RPMI8226 (cell line): ENCODE data around the gene BOLA3.
"Not testable (repeated sequence)": the region's sequence is repeated elsewhere in the genome, so short reads cannot be mapped to it uniquely, and the experiment has no call there.

Experiments
- DNase-seq: peaks from one replicate; pipeline ENCODE4 v3.0.0-alpha.2; 2015

Gene BOLA3

DNA sequence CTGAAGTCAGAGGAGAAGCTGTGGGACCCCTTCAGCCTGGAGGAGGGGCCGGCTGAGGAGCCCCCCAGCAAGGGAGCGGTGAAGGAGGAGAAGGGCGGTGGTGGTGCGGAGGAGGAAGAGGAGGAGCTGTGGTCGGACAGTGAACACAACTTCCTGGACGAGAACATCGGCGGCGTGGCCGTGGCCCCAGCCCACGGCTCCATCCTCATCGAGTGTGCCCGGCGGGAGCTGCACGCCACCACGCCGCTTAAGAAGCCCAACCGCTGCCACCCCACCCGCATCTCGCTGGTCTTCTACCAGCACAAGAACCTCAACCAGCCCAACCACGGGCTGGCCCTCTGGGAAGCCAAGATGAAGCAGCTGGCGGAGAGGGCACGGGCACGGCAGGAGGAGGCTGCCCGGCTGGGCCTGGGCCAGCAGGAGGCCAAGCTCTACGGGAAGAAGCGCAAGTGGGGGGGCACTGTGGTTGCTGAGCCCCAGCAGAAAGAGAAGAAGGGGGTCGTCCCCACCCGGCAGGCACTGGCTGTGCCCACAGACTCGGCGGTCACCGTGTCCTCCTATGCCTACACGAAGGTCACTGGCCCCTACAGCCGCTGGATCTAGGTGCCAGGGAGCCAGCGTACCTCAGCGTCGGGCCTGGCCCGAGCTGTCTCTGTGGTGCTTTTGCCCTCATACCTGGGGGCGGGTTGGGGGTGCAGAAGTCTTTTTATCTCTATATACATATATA, 46.0 kb downstream of the BOLA3 start:
- no peak for DNase-seq

DNA sequence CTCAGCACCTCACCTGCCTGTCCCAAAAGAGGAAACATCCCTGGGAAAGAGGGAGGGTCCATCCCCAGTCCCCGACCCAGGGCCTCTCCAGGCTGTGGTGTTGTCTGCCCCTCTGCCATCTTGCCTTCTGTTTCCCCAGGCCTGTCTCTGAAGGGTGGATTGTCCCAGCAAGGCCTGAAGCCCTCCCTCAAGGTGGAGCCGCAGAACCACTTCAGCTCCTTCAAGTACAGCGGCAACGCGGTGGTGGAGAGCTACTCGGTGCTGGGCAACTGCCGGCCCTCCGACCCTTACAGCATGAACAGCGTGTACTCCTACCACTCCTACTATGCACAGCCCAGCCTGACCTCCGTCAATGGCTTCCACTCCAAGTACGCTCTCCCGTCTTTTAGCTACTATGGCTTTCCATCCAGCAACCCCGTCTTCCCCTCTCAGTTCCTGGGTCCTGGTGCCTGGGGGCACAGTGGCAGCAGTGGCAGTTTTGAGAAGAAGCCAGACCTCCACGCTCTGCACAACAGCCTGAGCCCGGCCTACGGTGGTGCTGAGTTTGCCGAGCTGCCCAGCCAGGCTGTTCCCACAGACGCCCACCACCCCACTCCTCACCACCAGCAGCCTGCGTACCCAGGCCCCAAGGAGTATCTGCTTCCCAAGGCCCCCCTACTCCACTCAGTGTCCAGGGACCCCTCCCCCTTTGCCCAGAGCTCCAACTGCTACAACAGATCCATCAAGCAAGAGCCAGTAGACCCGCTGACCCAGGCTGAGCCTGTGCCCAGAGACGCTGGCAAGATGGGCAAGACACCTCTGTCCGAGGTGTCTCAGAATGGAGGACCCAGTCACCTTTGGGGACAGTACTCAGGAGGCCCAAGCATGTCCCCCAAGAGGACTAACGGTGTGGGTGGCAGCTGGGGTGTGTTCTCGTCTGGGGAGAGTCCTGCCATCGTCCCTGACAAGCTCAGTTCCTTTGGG, 47.2 kb downstream of the BOLA3 start:
- no peak for DNase-seq

DNA sequence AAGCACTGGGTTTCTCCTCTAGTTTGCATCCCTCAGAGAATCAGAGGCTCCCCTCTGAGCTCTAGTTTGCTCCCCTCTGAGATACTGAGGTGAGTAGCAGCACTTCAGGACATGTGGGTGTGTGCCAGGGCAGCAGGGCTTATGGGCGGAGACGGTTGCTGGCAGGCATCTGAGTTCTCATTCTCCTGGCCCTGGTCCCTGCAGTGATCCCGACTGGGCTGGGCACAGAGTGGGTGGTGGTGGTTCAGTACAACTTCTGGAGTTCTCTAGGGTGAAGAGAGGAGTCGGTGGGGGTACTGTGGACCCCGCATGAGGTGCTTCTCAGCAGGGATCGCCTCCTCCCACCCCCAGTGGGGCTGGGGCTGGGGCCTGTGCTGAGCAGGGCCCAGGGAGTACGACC, 47.9 kb downstream of the BOLA3 start:
- no peak for DNase-seq

DNA sequence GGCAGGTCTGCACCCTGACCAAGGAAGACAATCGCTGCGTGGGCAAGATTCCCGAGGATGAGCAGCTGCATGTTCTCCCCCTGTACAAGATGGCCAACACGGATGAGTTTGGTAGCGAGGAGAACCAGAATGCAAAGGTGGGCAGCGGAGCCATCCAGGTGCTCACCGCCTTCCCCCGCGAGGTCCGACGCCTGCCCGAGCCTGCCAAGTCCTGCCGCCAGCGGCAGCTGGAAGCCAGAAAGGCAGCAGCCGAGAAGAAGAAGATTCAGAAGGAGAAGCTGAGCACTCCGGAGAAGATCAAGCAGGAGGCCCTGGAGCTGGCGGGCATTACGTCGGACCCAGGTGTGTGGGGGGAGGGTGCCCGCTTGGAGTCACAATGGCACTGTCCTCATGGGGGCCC, 48.4 kb downstream of the BOLA3 start:
- no peak for DNase-seq

DNA sequence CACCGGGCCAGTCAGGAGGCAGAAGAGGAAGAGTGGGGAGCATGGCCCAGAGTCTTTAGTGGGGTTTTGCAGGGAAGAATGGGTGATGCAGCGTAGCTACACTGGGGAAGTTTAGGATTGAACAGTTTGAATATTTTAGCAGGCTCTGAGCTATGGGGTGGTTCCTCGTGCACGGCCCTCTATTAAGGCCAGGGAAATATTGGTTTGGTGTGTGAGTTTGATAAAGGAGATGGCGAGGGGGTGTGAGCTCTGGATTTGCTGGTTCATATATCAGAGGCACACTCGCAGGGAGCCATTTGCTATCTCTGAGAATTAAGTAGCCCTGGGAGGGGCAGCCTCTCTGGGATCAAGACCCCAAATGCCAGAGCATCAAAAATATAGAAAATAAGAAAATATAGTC, 50.1 kb downstream of the BOLA3 start:
- DNase-seq = no peak

DNA sequence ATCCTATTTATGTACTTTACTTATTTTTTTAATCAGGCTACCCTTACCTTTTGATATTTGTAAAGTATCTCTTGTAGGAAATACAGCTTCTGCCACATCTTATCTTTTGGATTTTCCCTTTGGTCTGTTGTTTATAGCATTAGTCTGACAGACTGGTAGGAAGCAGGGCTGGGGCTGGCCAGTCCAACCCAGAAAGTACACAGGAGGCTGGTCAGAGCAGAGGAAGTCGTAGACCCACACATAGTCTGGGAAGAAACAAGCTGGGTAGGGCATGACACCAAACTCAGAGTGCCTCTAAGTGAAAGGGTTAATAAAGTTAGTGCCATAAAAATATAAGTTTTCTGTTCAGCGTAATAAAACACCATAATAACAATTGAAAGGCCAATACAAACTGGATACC, 51.7 kb downstream of the BOLA3 start:
- no peak for DNase-seq

DNA sequence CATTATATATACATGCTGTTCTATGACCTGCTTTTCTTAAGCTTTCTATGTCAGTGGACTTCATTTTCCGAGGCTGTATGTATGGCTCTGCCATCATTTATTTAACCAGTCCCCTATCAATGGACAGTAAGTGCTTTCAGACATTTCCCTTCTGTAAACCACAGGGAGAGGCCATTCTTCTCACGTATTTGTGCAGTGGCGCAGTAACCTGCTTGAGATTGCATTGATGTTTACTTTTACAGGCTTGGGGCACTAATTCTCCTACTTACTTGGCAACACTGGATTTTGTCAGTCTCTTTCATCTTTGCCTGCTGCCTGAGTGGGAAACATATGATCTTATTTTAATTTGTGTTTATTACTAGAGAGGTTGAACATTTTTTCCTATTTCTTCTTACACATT, 52.1 kb downstream of the BOLA3 start:
- no peak for DNase-seq

DNA sequence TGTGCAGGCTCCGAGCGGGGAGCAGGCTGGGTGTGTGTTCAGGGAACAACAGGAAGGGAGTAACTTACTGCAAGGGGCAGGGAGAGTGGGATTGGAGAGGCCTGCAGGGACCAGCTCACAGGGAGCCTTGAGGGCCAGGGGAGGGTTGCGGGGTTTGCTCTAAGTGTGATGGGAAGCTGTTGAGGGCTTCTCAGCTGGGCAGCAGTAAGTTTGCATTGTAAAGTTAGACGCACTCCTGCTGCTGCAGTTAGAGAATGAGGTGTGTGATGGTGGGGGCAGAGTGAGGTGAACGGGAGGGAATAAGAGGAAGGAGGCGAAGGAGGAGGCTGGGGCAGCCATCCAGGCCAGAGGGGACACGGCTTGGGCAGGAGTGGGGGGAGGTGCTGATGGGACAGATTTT, 53.4 kb downstream of the BOLA3 start:
- DNase-seq = no peak

DNA sequence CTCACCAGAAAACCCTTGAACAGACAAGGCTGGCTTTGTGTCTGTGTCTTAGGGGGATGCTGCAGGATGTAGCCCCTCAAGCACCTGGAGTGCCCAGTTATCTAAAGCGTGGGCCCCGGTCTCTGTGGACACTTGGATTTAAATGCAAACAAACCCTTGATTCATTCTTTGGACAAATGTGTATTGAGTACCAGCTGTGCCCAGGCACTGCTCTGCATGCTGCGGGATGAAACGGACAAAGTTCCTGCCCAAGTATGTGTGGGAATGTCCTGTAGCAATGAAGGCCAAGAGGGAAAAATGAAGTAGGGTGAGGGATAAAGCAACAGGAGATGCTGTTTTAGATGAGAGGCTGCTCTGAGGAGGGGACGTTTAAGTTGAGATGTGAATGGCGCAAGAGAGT, 53.9 kb downstream of the BOLA3 start:
- DNase-seq = no peak

DNA sequence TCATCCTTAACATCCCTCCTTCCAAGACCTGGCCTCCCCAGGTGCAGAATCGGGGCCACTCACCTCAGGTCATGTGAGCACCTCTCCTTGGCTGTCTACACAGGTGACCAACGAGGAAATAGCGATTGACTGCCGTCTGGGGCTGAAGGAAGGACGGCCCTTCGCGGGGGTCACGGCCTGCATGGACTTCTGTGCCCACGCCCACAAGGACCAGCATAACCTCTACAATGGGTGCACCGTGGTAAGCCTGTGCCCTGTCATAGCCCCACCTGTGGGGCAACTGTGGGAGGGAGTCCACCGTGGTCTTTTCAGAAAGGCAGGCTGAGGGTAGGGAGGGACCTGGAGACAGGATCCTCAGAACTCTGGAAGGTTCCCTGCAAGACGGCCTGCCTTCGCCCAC, 54.3 kb downstream of the BOLA3 start:
- DNase-seq = no peak

DNA sequence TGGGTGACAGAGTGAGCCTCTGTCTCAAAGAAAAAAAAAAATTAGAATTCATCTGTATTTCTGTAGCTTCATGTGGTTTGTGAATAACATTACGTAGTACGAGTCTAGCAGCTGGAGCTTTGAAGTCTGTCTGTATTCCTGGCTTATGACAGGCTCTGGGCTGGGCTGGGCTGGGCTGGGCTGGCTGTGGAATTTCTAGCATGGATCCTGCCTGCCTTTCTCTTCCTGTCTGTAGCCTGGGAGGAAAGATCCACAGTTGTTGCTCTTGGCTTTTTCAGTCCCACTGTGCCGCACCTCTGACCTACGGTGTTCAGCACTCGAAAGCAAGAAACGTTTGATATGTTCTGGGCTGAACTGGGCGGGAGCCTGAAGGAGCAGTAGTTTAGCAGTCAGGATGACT, 55.4 kb downstream of the BOLA3 start:
- DNase-seq = no peak

DNA sequence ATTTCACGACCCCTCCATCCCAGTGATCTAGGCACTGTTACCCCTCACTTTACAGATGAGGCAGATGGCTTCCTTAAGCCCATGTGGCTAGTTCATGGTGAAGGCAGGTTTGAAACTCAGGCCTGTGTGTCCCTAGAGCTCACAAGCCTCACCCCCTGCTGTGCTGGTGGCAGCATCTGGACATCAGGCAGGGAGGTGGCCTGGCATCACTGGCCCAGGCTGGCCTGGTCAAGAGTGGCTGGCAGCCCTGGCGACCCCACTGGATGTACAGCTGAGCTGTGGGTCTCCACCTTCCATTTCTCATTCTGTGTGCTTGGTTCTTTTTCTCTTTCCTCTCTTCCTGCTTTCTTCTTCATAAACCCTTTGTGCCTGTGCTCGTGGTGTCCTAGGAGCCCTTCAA, 56.3 kb downstream of the BOLA3 start:
- DNase-seq = no peak

DNA sequence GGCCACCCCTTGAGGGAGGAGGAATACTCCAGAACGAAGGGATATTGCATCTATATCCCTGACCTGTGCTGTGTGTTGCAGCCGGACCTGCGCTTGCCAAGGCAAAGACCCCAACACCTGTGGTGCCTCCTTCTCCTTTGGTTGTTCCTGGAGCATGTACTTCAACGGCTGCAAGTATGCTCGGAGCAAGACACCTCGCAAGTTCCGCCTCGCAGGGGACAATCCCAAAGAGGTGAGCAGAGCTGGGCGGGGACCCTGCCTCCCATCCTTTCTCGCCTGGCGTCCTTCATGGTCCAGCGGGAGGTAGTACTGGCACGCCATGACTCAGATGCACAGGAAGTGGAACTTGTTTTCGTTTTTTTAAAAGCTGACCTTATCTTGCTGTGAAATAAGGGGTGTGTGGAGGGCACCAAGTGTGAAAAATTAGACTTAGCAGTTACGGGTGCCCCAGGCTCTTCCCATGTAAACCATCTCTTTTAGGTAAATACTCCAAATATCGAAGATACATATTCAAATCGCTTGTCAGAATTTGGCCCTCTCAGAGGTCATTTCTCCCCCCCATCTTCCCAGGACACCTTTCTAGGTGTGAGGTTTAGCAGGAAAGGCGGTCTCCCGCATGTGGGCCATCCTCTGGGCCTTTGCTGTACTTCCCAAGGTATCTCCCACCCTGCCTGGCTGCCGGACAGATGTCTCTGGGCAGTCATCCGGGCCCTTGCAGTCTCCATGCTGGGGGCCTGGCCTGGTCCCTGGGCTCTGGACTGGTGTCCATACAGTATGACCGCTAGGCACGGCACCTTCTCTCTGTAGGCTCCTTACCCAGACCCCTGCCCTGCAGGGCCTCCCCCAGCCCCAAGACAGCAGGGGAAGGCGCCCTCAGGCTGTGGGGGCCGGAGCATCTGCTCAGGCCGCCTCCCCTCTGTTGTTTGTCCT, 57.6 kb downstream of the BOLA3 start:
- no peak for DNase-seq

DNA sequence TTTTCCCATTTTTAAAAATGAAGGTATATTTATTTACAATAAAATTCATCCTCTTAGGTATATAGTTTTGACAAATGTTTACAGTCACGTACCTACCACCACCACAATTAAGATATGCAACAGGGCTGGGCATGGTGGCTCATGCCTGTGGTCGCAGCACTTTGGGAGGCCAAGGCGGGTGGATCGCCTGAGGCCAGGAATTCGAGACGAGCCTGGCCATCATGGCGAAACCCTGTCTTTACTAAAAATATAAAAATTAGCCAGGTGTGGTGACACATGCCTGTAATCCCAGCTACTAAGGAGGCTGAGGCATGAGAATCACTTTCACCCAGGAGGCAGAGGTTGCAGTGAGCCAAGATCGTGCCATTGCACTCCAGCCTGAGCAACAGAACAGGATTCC, 59.0 kb downstream of the BOLA3 start:
- not testable (repeated sequence) for DNase-seq

DNA sequence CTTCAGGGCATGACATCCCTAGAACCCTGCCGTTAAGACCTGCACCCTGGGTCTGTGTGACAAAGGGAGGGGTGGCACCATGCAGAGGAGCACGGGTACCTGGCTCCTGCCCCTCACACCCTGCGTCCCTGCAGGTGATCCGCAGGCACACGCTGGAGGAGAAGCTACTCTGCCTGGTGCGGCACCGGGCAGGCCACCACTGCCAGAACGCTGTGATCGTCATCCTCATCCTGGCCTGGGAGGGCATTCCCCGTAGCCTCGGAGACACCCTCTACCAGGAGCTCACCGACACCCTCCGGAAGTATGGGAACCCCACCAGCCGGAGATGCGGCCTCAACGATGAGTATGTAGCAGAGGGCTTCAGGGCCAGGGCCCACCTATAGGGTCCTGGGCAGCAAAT, 60.0 kb downstream of the BOLA3 start:
- DNase-seq = no peak

DNA sequence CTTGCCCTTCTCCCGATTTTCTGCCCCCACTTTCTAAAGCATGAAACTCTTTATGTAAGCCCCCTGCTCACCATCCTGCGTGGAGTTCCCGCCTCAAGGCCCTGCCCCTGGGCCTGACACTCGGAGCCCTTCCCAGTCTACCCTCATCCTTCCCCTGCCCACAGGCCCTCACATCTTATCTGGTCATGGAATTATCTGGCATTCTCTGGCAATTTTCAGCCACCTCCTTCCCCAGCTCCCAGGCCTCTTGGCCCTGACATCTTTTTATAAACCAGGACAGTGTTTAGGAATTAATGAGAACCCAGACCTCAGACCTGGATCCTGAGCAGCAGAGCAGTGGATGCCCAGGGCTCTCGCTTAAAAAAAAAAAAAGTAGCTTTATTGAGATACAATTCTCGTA, 61.7 kb downstream of the BOLA3 start:
- DNase-seq = no peak
